Common myeloid progenitor, CD34-positive (primary cell): ENCODE results near the gene TMEM97.
A peak's percentile ranks its signal among the peaks of the same experiment; 100 is the strongest.

Experiments
- CTCF ChIA-PET: fragments of 350-600 bp; sonication (Branson Sonifier 250); formaldehyde crosslinking; loops from one replicate; lab custom pipeline; 2021; ENCODE audit warnings: antibody characterized with exemption; lab: Charles Lee
- POLR2A ChIA-PET: fragments of 350-600 bp; sonication (Branson Sonifier 250); formaldehyde crosslinking; loops from one replicate; lab custom pipeline; 2021; ENCODE audit warnings: antibody characterized with exemption; lab: Charles Lee
- DNase-seq, 3 donors: peaks; one replicate each; pipeline versions ENCODE4 v3.0.0 to v3.0.0-alpha.2; 2013
- H3K27ac ChIP-seq, 2 experiments: 1 replicate in 1 of 2; 2 replicates in 1 of 2; pipeline ENCODE4 v1.7.0; 2013; ENCODE audit warnings: inconsistent platforms in 2 of 2, low read length in 2 of 2, mild to moderate bottlenecking in 2 of 2, low read depth in 1 of 2, moderate library complexity in 1 of 2; ENCODE audit not compliant: severe bottlenecking in 2 of 2, insufficient read depth in 1 of 2, poor library complexity in 1 of 2
- H3K27me3 ChIP-seq, 5 experiments: replicated peaks in 2 of 5; 1 replicate in 3 of 5; 2 replicates in 2 of 5; pipeline versions ENCODE4 v1.6.1 to v1.7.0; 2013; ENCODE audit warnings: low read length in 4 of 5, mild to moderate bottlenecking in 2 of 5, moderate library complexity in 2 of 5, inconsistent platforms in 1 of 5; ENCODE audit not compliant: insufficient read depth in 5 of 5, control insufficient read depth in 4 of 5
- H3K36me3 ChIP-seq, 4 experiments: 1 replicate in 2 of 4; 2 replicates in 2 of 4; pipeline versions ENCODE4 v1.6.1 to v1.7.0; 2013; ENCODE audit warnings: low read length in 3 of 4, control low read depth in 1 of 4, mild to moderate bottlenecking in 1 of 4; ENCODE audit not compliant: control insufficient read depth in 4 of 4, insufficient read depth in 4 of 4
- H3K4me1 ChIP-seq, 4 experiments: 1 replicate in 3 of 4; 2 replicates in 1 of 4; pipeline versions ENCODE4 v1.6.1 to v1.7.1; 2013; ENCODE audit warnings: low read length in 3 of 4, mild to moderate bottlenecking in 3 of 4, control low read depth in 1 of 4, inconsistent platforms in 1 of 4, moderate library complexity in 1 of 4; ENCODE audit not compliant: control insufficient read depth in 4 of 4, insufficient read depth in 4 of 4; ENCODE audit errors: control extremely low read depth in 1 of 4
- H3K4me3 ChIP-seq, 7 experiments: 1 replicate in 4 of 7; 2 replicates in 3 of 7; pipeline versions ENCODE4 v1.5.1 to v1.7.0; 2013; ENCODE audit warnings: mild to moderate bottlenecking in 7 of 7, low read length in 6 of 7, moderate library complexity in 6 of 7, inconsistent platforms in 2 of 7, low read depth in 2 of 7, control low read depth in 1 of 7; ENCODE audit not compliant: insufficient read depth in 4 of 7, control insufficient read depth in 1 of 7; ENCODE audit errors: extremely low read depth in 1 of 7
- H3K9me3 ChIP-seq, 5 experiments: 1 replicate in 4 of 5; 2 replicates in 1 of 5; pipeline versions ENCODE4 v1.6.1 to v1.7.1; 2013; ENCODE audit warnings: low read length in 4 of 5, mild to moderate bottlenecking in 2 of 5, inconsistent platforms in 1 of 5, low read depth in 1 of 5, moderate library complexity in 1 of 5; ENCODE audit not compliant: control insufficient read depth in 4 of 5, insufficient read depth in 2 of 5; ENCODE audit errors: control extremely low read depth in 1 of 5
- WGBS: methylation state at CpG from one replicate; pipeline ENCODE4 v1.1.5; 2013; ENCODE audit not compliant: insufficient coverage; 5-methylcytosine and 5-hydroxymethylcytosine counted together

The TMEM97 gene

DNA sequence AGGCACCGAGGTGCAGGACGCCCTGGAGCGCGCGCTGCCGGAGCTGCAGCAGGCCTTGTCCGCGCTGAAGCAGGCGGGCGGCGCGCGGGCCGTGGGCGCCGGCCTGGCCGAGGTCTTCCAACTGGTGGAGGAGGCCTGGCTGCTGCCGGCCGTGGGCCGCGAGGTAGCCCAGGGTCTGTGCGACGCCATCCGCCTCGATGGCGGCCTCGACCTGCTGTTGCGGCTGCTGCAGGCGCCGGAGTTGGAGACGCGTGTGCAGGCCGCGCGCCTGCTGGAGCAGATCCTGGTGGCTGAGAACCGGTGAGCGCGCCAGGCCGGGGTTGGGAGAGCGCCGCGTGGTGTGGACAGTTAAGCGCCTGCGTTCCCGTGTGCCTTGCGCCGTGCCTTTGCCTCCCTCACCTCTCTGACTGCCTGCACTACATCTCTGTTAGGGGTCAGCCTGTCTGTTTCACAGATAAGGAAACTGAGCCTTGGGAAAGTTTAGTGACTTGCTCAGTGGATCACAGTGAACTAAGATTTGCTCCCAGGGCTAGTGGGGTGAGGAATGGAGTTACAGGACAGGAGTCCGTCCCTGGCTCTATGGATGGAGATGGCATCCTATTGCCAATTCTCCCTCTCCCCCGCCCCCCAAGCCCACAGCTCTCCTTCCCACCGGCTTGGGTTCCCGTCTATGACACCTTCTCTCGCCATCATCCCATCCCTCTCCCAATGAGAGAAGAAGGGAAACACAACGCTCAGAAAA lies 53.4 kb downstream of the TMEM97 start:
- Histone ChIP-seq H3K36me3 (no peaks in the 10 kb centered on the region), H3K4me1 (peaks cover 0 to 22% (median 12%) of the 10 kb centered on the region in 4 experiments), H3K27me3 (peaks cover 0 to 14% (median 0%) of the 10 kb centered on the region in 5 experiments), H3K27ac (no peak overlapping the region), H3K4me3 (peak overlapping the region; percentile 25 to 83 (median 61)), H3K9me3 (no peaks in the 10 kb centered on the region)
- ChIA-PET POLR2A (interaction anchor here (1.0 kb wide), 1 partner anchor 15 kb away, joined by 3 read pairs; the partner anchor contains the start of gene POLDIP2), CTCF (no interaction called here)
- peak in 2 of 3 donors; percentile 27 to 46 for DNase-seq
- WGBS: 2% methylated on average over 45 of the region's 53 CpGs

DNA sequence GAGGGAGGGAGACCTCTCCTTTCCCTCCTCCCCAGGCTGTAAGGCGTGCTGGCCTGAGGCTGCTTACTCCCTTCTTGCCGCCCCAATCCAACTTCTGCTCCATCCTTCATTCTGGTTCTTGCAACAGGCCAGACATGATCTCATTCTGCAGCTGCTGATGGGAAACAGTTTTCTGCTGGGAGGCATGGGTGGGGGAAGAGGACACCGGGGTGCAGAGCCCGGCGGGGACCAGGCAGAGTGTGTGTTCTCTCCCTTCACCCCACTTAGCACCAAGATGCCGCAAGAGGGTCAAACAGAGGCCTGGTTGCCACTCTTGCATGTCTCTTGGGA lies 53.9 kb downstream of the TMEM97 start:
- ChIA-PET CTCF (no interaction called here), POLR2A (no interaction called here)
- peak overlapping the region in 1 of 7 experiments; percentile 83 for H3K4me3 ChIP-seq

More for the DNA sequence above, 53.9 kb downstream of the TMEM97 start:
- Histone ChIP-seq H3K27me3 (peaks cover 0 to 14% (median 0%) of the 10 kb centered on the region in 5 experiments), H3K27ac (no peak overlapping the region), H3K36me3 (peaks cover 0 to 2% (median 0%) of the 10 kb centered on the region in 4 experiments), H3K9me3 (no peaks in the 10 kb centered on the region), H3K4me1 (peaks cover 0 to 22% (median 12%) of the 10 kb centered on the region in 4 experiments)
- 89% methylated on average over 4 of the region's 6 CpGs for WGBS
- no peak for DNase-seq
